Testis (tissue), 3 donors: Measurements from ENCODE around the gene C2CD5. TPM values are rescaled to one million over a fixed set of nuclear protein-coding genes. Genes with fewer than 3 reads are reported as not detected.
A peak's percentile ranks its signal among the peaks of the same experiment; 100 is the strongest.
"Not testable (repeated sequence)": the region's sequence is repeated elsewhere in the genome, so short reads cannot be mapped to it uniquely, and the experiment has no call there.

Source experiments
- DNase-seq: peaks from one replicate; pipeline ENCODE4 v3.0.0-alpha.2; 2019
- H3K27ac ChIP-seq, 2 donors: fragments of 200-600 bp; sonication (generic); one replicate each; pipeline ENCODE4 v1.5.1; 2019
- H3K27me3 ChIP-seq: fragments of 200-600 bp; sonication (generic); one replicate; pipeline ENCODE4 v1.5.1; 2019
- H3K36me3 ChIP-seq: fragments of 200-600 bp; sonication (generic); one replicate; pipeline ENCODE4 v1.5.1; 2017; ENCODE audit warnings: low read depth; ENCODE audit errors: missing control alignments
- H3K4me1 ChIP-seq: fragments of 200-600 bp; sonication (generic); one replicate; pipeline ENCODE4 v1.5.1; 2019
- H3K4me3 ChIP-seq, 2 donors: fragments of 200-600 bp; sonication (generic); one replicate each; pipeline ENCODE4 v1.5.1; 2017 to 2019
- H3K9me3 ChIP-seq: fragments of 200-600 bp; sonication (generic); one replicate; pipeline ENCODE4 v1.5.1; 2017
- CTCF ChIP-seq, 3 experiments: fragments of 450-650 bp in 2 of 3; fragments of 200-600 bp in 1 of 3; sonication (generic) in 1 of 3; IDR thresholded peaks; one replicate each; pipeline ENCODE4 v1.5.1; 2016 to 2019; ENCODE audit warnings: antibody characterized with exemption in 3 of 3, mild to moderate bottlenecking in 2 of 3, moderate library complexity in 1 of 3
- POLR2A ChIP-seq: fragments of 450-650 bp; IDR thresholded peaks from one replicate; pipeline ENCODE4 v1.6.1; 2017; ENCODE audit warnings: antibody characterized with exemption, mild to moderate bottlenecking, moderate library complexity
- WGBS, 2 donors: methylation state at CpG; one replicate each; pipeline ENCODE4 v1.1.5; 2018; 5-methylcytosine and 5-hydroxymethylcytosine counted together
- intact Hi-C: fragments of 100-400 bp; cut with DNase I; formaldehyde crosslinking; loops from one replicate; pipeline ENCODE4 v1.15.1; 2023; ENCODE audit warnings: low total_unique reads
- polyA plus RNA-seq: library from polyadenylated mRNA; stranded (reverse); fragments of 350-450 nt; fragmentation: Illumina TruSeq; extraction: RNeasy Lipid Tissue Mini Kit (QIAGEN cat#74804); gene quantifications from one replicate; pipeline ENCODE4 v1.2.3, GENCODE V29; 2014; ENCODE audit warnings: low read depth, low replicate concordance; ENCODE audit not compliant: insufficient read depth
- total RNA-seq, 2 donors: library from RNA; depleted of rRNA; stranded (reverse); fragments of >200 nt; gene quantifications; one replicate each; pipeline ENCODE4 v1.2.3, GENCODE V29; 2016

The C2CD5 gene
- total and polyA plus RNA-seq, 3 donors from 2014 or later = 34.9 to 58.3 (median 42.7) TPM

DNA sequence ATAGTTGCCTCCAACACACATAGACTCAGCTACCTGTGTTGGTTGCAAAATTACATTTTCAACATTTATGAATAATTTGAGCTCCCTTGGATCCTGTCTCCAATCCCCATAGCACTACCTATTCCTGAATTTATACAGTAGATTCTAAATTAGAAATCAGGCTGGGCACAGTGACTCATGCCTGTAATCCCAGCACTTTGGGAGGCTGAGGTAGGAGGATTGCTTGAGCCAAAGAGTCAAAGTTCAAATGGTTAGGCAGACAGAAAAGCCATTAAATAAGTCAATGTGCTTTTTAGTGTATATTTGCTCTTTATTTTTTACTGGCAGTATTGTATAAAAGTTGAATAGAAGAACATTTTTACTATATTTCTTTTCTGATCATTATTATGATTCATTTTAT is 24.9 kb upstream of the C2CD5 start:
- intact Hi-C loops = no loop called here
- Histone ChIP-seq H3K27ac (no peak overlapping the region), H3K36me3 (no peaks in the 10 kb centered on the region), H3K9me3 (no peaks in the 10 kb centered on the region), H3K4me1 (no peaks in the 10 kb centered on the region), H3K27me3 (no peaks in the 10 kb centered on the region), H3K4me3 (no peak overlapping the region)
- no peak for DNase-seq
- TF ChIP-seq CTCF (IDR thresholded peaks at IDR 0.05) = no peak
- no peak for TF ChIP-seq POLR2A

DNA sequence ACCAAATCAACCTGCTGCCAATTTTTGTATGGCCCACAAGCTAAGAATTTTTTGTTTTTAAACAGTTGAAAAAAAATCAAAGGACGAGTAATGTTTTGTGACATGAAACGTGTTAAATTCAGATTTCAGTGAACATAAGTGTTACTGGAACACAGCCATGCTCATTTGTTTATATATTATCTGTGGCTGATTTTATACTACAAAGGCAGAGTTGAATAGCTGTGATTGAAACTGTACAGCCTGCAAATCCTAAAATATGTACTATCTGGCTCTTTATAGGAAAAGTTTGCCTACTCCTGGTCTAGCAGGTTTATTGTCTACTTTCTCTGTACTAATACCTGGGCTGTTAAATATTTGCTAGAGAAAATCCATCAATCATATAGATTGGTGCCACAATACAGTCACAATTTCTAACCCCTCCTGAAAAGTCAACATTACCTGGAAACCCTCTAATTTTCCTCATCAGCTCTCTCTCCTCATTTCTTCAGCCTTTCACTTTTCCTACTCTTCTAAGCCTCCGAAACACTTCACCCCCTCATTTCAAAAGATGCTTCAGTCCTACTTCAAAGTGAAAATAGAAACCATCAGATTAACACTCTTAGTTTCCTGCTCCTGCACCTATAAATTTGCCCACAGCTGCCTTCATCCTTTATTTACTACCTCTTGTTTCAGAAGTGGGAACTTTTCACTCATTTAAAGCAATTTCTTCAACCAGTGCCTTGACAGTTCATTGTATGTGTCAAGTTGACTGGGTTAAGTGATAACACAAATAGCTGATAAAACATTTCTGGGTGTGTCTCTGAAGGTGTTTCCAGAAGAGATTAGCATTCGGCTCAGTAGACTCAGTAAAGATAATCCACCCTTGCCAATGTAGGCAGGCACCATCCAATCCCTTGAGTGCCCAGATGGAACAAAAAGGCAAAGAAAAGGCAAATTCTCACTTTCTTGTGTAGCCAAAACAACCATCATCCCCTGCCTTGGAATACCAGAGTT is 18.0 kb upstream of the C2CD5 start:
- intact Hi-C loops = no loop called here
- H3K9me3 ChIP-seq = no peaks in the 10 kb centered on the region
- no peak overlapping the region for H3K4me3 ChIP-seq
- DNase-seq = no peak
- H3K27me3 ChIP-seq = no peaks in the 10 kb centered on the region
- 79 to 81% methylated on average over 4 of the region's 4 CpGs for WGBS, 2 donors
- TF ChIP-seq POLR2A (no peak), CTCF (IDR thresholded peaks at IDR 0.05) (no peak)
- no peaks in the 10 kb centered on the region for H3K36me3 ChIP-seq
- H3K4me1 ChIP-seq = no peaks in the 10 kb centered on the region
- H3K27ac ChIP-seq = no peak overlapping the region

GRCh38 chr12:22554750-22555149 is 10.4 kb upstream of the C2CD5 start:
- H3K4me3 ChIP-seq, H3K27me3 ChIP-seq, intact Hi-C loops, H3K27ac ChIP-seq, H3K4me1 ChIP-seq, H3K9me3 ChIP-seq, H3K36me3 ChIP-seq, DNase-seq: not testable (repeated sequence)
- 93 to 94% methylated on average over 4 of the region's 4 CpGs for WGBS, 2 donors

DNA sequence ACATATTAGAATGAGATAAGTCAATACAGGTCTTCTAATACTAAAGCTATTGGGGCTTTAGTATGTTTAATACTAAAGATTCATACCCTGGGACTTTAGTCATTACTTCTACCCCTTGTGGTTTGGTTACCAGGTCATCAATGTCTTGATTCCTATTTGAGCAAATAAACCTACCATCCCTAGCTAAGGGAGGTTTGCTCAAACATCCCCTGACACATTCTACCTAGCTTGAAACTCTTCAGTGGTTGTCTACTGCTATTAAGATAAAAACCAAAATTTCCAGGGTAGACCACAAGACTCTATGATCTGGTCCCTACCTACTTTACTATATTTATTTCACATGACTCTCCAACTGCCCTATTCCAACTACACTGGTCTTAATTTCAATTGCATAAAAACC is 7.3 kb upstream of the C2CD5 start:
- H3K4me3 ChIP-seq = no peak overlapping the region
- H3K27ac ChIP-seq = no peak overlapping the region
- H3K36me3 ChIP-seq = no peaks in the 10 kb centered on the region
- no peak for TF ChIP-seq POLR2A
- TF ChIP-seq CTCF (IDR thresholded peaks at IDR 0.05) = no peak
- intact Hi-C loops = no loop called here
- H3K9me3 ChIP-seq = no peaks in the 10 kb centered on the region
- no peak for DNase-seq
- H3K4me1 ChIP-seq = no peaks in the 10 kb centered on the region
- H3K27me3 ChIP-seq = no peaks in the 10 kb centered on the region

GRCh38 chr12:22545255-22545654 is 913 bp upstream of the C2CD5 start:
- peaks cover 9% of the 10 kb centered on the region for H3K4me1 ChIP-seq
- H3K9me3 ChIP-seq = no peaks in the 10 kb centered on the region
- no peaks in the 10 kb centered on the region for H3K27me3 ChIP-seq
- 65 to 79% methylated on average over 6 of the region's 6 CpGs for WGBS, 2 donors
- H3K27ac ChIP-seq = peak overlapping the region in 1 of 2 donors; percentile 98
- TF ChIP-seq POLR2A (no peak), CTCF (IDR thresholded peaks at IDR 0.05) (no peak)
- no peak for DNase-seq
- H3K36me3 ChIP-seq = no peaks in the 10 kb centered on the region
- H3K4me3 ChIP-seq = peak overlapping the region; percentile 85 to 92
- intact Hi-C loops = no loop called here
